GM19397 (cell line): ENCODE data around the gene ROBO3.

ENCODE experiments used
- ATAC-seq: cut with Tn5 transposase; IDR thresholded peaks from one replicate; pipeline ENCODE4 v1.9.1; 2021; ENCODE audit warnings: mild to moderate bottlenecking, moderate library complexity; ENCODE audit not compliant: unreplicated experiment

ROBO3 gene

GRCh38 chr11:124841840-124842239 is 23.4 kb upstream of the ROBO3 start:
- no peak for ATAC-seq

GRCh38 chr11:124842305-124842704 is 22.9 kb upstream of the ROBO3 start:
- ATAC-seq, result no peak

GRCh38 chr11:124843616-124843910 is 21.7 kb upstream of the ROBO3 start:
- ATAC-seq, result no peak

GRCh38 chr11:124844664-124845079 is 20.6 kb upstream of the ROBO3 start:
- ATAC-seq, result no peak

GRCh38 chr11:124846070-124846673 is 19.1 kb upstream of the ROBO3 start:
- ATAC-seq, result no peak

GRCh38 chr11:124859171-124859570 is 6.1 kb upstream of the ROBO3 start:
- ATAC-seq, result no peak

- no peak for ATAC-seq
Observed at GRCh38 chr11:124861670-124862069, 3.6 kb upstream of the ROBO3 start.

- ATAC-seq, result no peak
Observed at GRCh38 chr11:124863137-124863825, 2.0 kb upstream of the ROBO3 start.

- ATAC-seq, result no peak
Observed at GRCh38 chr11:124863826-124864165, 1.4 kb upstream of the ROBO3 start.

GRCh38 chr11:124864176-124864891 is 898 bp upstream of the ROBO3 start:
- ATAC-seq, result no peak

GRCh38 chr11:124864892-124865180 is 396 bp upstream of the ROBO3 start:
- ATAC-seq, result no peak

GRCh38 chr11:124865902-124866851 is 945 bp downstream of the ROBO3 start:
- ATAC-seq, result no peak

- no peak for ATAC-seq
Observed at GRCh38 chr11:124867700-124868099, 2.5 kb downstream of the ROBO3 start.

GRCh38 chr11:124868331-124869274 is 3.4 kb downstream of the ROBO3 start:
- ATAC-seq, result no peak

GRCh38 chr11:124869331-124869730 is 4.1 kb downstream of the ROBO3 start:
- no peak for ATAC-seq

- no peak for ATAC-seq
Observed at GRCh38 chr11:124869856-124870387, 4.7 kb downstream of the ROBO3 start.

GRCh38 chr11:124870430-124870829 is 5.2 kb downstream of the ROBO3 start:
- ATAC-seq, result no peak

- no peak for ATAC-seq
Observed at GRCh38 chr11:124872280-124872679, 7.0 kb downstream of the ROBO3 start.

GRCh38 chr11:124872741-124873140 is 7.5 kb downstream of the ROBO3 start:
- ATAC-seq, result no peak

- ATAC-seq, result no peak
Observed at GRCh38 chr11:124873951-124874350, 8.7 kb downstream of the ROBO3 start.
